Neural progenitor cell (in vitro differentiated cells): ENCODE measurements around the gene IPO13. TPM values are rescaled to one million over a fixed set of nuclear protein-coding genes. Genes with fewer than 3 reads are reported as not detected.

ENCODE experiments used
- DNase-seq: peaks from one replicate; pipeline ENCODE4 v3.0.0-alpha.2; 2016; ENCODE audit warnings: low spot score
- H2AFZ ChIP-seq: fragments of 200-600 bp; sonication (generic); replicated peaks from 2 replicates; pipeline ENCODE4 v1.6.1; 2016; ENCODE audit warnings: antibody characterized with exemption
- H3F3A ChIP-seq: fragments of 200-600 bp; sonication (generic); 2 replicates; pipeline ENCODE4 v1.6.1; 2016; ENCODE audit warnings: antibody characterized with exemption, low read depth
- H3K27ac ChIP-seq: fragments of 200-600 bp; sonication (generic); 2 replicates; pipeline ENCODE4 v1.5.1; 2016; ENCODE audit warnings: mild to moderate bottlenecking
- H3K27me3 ChIP-seq: fragments of 200-600 bp; sonication (generic); 2 replicates; pipeline ENCODE4 v1.6.1; 2016; ENCODE audit warnings: mild to moderate bottlenecking, moderate library complexity
- H3K36me3 ChIP-seq: fragments of 200-600 bp; sonication (generic); 2 replicates; pipeline ENCODE4 v1.5.1; 2016
- H3K4me1 ChIP-seq: fragments of 200-600 bp; sonication (generic); 2 replicates; pipeline ENCODE4 v1.6.1; 2016; ENCODE audit warnings: mixed run types
- H3K4me2 ChIP-seq: fragments of 200-600 bp; sonication (generic); 2 replicates; pipeline ENCODE4 v1.6.1; 2016
- H3K4me3 ChIP-seq: fragments of 200-600 bp; sonication (generic); 2 replicates; pipeline ENCODE4 v1.5.1; 2016
- H3K79me2 ChIP-seq: fragments of 200-600 bp; sonication (generic); 2 replicates; pipeline ENCODE4 v1.6.1; 2016; ENCODE audit warnings: low read depth
- H3K9ac ChIP-seq: fragments of 200-600 bp; sonication (generic); 2 replicates; pipeline ENCODE4 v1.6.1; 2016
- H3K9me3 ChIP-seq: fragments of 200-600 bp; sonication (generic); 2 replicates; pipeline ENCODE4 v1.5.1; 2016; ENCODE audit warnings: low read depth
- H4K20me1 ChIP-seq: fragments of 200-600 bp; sonication (generic); 2 replicates; pipeline ENCODE4 v1.6.1; 2016; ENCODE audit warnings: low read depth
- H3K27ac Mint-ChIP-seq: 3 replicates; pipeline ENCODE4 v1.8.0; 2021; ENCODE audit warnings: mixed read lengths
- H3K27me3 Mint-ChIP-seq: 2 replicates; pipeline ENCODE4 v1.8.0; 2022; ENCODE audit warnings: low read depth, mild to moderate bottlenecking, inconsistent platforms, moderate library complexity, mixed read lengths; ENCODE audit not compliant: insufficient read depth
- H3K36me3 Mint-ChIP-seq: 3 replicates; pipeline ENCODE4 v1.8.0; 2021; ENCODE audit warnings: mixed read lengths
- H3K4me1 Mint-ChIP-seq: 3 replicates; pipeline ENCODE4 v1.8.0; 2021; ENCODE audit warnings: mixed read lengths
- H3K4me3 Mint-ChIP-seq: 3 replicates; pipeline ENCODE4 v1.8.0; 2021; ENCODE audit warnings: mild to moderate bottlenecking, moderate library complexity, mixed read lengths
- H3K9me3 Mint-ChIP-seq: 3 replicates; pipeline ENCODE4 v1.8.0; 2020; ENCODE audit warnings: mixed read lengths
- CTCF ChIP-seq: fragments of 200-600 bp; sonication (generic); IDR thresholded peaks from 2 replicates; pipeline ENCODE4 v1.5.1; 2017; ENCODE audit warnings: antibody characterized with exemption, mild to moderate bottlenecking
- EZH2 ChIP-seq: fragments of 200-600 bp; sonication (generic); IDR thresholded peaks from 2 replicates; pipeline ENCODE4 v1.6.1; 2017; ENCODE audit warnings: antibody characterized with exemption, mild to moderate bottlenecking, moderate library complexity
- EZH2phosphoT487 ChIP-seq: fragments of 200-600 bp; sonication (generic); IDR thresholded peaks from 2 replicates; pipeline ENCODE4 v1.6.1; 2017; ENCODE audit warnings: antibody characterized with exemption
- total RNA-seq: library from RNA; depleted of rRNA; stranded (reverse); fragments of >200 nt; gene quantifications from 2 replicates; pipeline ENCODE4 v1.2.3, GENCODE V29; 2015; ENCODE audit warnings: low replicate concordance

The IPO13 gene
- total RNA-seq, 1 donor from 2014 or later: 7.2 TPM

DNA sequence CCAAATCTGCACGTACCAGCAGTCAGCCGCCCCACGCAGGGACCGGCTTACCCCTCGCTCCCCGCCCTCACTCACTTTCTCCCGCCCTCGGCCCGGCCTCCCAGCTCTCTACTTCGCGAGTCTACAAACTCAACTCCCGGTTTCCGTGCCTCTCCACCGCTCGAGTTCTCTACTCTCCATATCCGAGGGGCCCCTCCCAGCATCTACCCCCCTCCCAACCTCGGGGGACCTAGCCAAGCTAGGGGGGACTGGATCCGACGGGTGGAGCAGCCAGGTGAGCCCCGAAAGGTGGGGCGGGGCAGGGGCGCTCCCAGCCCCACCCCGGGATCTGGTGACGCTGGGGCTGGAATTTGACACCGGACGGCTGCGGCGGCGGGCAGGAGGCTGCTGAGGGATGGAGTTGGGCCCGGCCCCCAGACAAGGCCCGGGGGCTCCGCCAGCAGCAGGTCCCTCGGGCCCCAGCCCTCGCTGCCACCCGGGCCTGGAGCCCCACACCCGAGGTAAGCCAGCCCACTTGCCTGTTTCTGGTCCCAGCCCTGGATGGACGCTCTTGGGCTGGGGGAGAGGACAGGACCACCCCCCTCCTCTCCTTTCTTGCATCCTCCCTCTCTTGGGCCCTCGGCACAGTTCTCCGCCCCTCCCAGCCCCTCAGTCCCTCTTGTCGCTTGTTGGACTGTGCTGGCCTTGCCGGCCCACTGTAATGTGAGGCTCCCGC, 13.2 kb upstream of the IPO13 start, which contains the start of gene ARTN:
Gene ARTN (plus strand): TSS at position 416 of the 715 bp plus-strand sequence. CDS start 1,856 bp downstream, outside the sequence.
- Histone ChIP-seq H3K27ac (no peak within 1 kb of the TSS), H3K36me3 (no peaks in the 10 kb centered on the region), H3K27me3 (peaks cover 64% of the 10 kb centered on the region), H3K4me1 (peaks cover 30% of the 10 kb centered on the region), H3K4me2 (peak within 1 kb of the TSS; percentile 99), H3K9ac (peak within 1 kb of the TSS; percentile 16), H3K79me2 (no peaks in the 10 kb centered on the region), H4K20me1 (peaks cover 42% of the 10 kb centered on the region), H3K9me3 (no peaks in the 10 kb centered on the region), H3K4me3 (peak within 1 kb of the TSS; percentile 81), H3F3A (peaks cover 29% of the 10 kb centered on the region), H2AFZ (peak within 1 kb of the TSS; percentile 100)
- no peak for TF ChIP-seq EZH2phosphoT487
- no peak for TF ChIP-seq CTCF
- TF ChIP-seq EZH2: no peak
- DNase-seq: peak; percentile 81
- peaks cover 4% of the 10 kb centered on the region for H3K36me3 Mint-ChIP-seq
- peak within 1 kb of the TSS; percentile 79 for H3K4me3 Mint-ChIP-seq
- no peaks in the 10 kb centered on the region for H3K9me3 Mint-ChIP-seq
- peaks cover 28% of the 10 kb centered on the region for H3K27me3 Mint-ChIP-seq
- peak within 1 kb of the TSS; percentile 39 for H3K27ac Mint-ChIP-seq
- peaks cover 33% of the 10 kb centered on the region for H3K4me1 Mint-ChIP-seq

- Histone ChIP-seq H3K36me3 (no peaks in the 10 kb centered on the region), H3K4me1 (peaks cover 30% of the 10 kb centered on the region), H3K79me2 (no peaks in the 10 kb centered on the region), H3K4me2 (peak overlapping the region; percentile 99), H3K27ac (no peak overlapping the region), H4K20me1 (peaks cover 42% of the 10 kb centered on the region), H2AFZ (peak overlapping the region; percentile 100), H3F3A (peaks cover 29% of the 10 kb centered on the region), H3K27me3 (peaks cover 69% of the 10 kb centered on the region), H3K4me3 (peak overlapping the region; percentile 81), H3K9me3 (no peaks in the 10 kb centered on the region), H3K9ac (no peak overlapping the region)
- TF ChIP-seq EZH2phosphoT487 (no peak), EZH2 (no peak), CTCF (peak; percentile 85)
- DNase-seq: peak; percentile 91
- Mint-ChIP-seq H3K27me3 (peaks cover 31% of the 10 kb centered on the region), H3K36me3 (peaks cover 4% of the 10 kb centered on the region), H3K27ac (no peak overlapping the region), H3K4me3 (peak overlapping the region; percentile 79), H3K9me3 (no peaks in the 10 kb centered on the region), H3K4me1 (peaks cover 33% of the 10 kb centered on the region)
Measured at GRCh38 chr1:43934101-43934985, 12.4 kb upstream of the IPO13 start.

GRCh38 chr1:43934986-43935324, 11.8 kb upstream of the IPO13 start:
- DNase-seq: no peak
- H3K4me3 ChIP-seq: no peak overlapping the region
- no peak for TF ChIP-seq EZH2phosphoT487
- no peak for TF ChIP-seq CTCF
- no peak for TF ChIP-seq EZH2
- no peaks in the 10 kb centered on the region for H3K9me3 ChIP-seq
- Mint-ChIP-seq H3K27ac (no peak overlapping the region), H3K4me1 (peaks cover 29% of the 10 kb centered on the region), H3K27me3 (peaks cover 32% of the 10 kb centered on the region), H3K9me3 (no peaks in the 10 kb centered on the region), H3K4me3 (peak overlapping the region; percentile 71), H3K36me3 (no peaks in the 10 kb centered on the region)
- no peaks in the 10 kb centered on the region for H3K36me3 ChIP-seq
- peaks cover 30% of the 10 kb centered on the region for H3K4me1 ChIP-seq
- no peak overlapping the region for H3K27ac ChIP-seq
- no peak overlapping the region for H3K9ac ChIP-seq
- peaks cover 29% of the 10 kb centered on the region for H3F3A ChIP-seq
- H4K20me1 ChIP-seq: peaks cover 42% of the 10 kb centered on the region
- H3K79me2 ChIP-seq: no peaks in the 10 kb centered on the region
- H3K27me3 ChIP-seq: peaks cover 69% of the 10 kb centered on the region
- peak overlapping the region; percentile 84 for H3K4me2 ChIP-seq
- H2AFZ ChIP-seq: no peak overlapping the region
